Measurements from ENCODE around the gene LRP8. TPM values are rescaled to one million over a fixed set of nuclear protein-coding genes. Genes with fewer than 3 reads are reported as not detected.

The LRP8 gene
- total RNA-seq, 1 experiment from 2014 or later: 54.4 TPM

DNA sequence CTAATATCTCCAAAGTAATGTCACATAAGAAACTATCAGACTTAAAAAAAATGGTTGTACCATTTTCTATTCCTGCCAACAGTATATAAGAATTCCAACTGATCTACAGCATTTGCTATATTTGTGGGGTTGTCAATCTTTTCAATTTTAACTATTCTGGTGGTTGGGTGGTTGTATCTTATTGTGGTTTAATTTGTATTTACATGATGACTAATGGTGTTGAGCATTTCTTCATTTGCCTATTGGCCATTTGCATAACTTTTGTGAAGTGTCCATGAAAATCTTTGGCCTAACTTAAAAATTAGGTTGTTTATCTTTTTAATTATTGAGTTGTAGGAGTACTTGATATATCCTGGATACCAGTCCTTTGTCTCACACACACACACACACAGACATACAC is 26.2 kb upstream of the LRP8 start:
- H2AFZ ChIP-seq (ENCODE audit: low read length): no peak overlapping the region
- BruUV-seq (replicated peaks): no TSS peak
- no peaks in the 10 kb centered on the region for H4K20me1 ChIP-seq (ENCODE audit: low read length)
- intact Hi-C loops (cut with micrococcal nuclease): no loop called here
- H3K79me2 ChIP-seq (ENCODE audit: low read length): no peaks in the 10 kb centered on the region
- 0 out of 2 replicates have a peak, but pooled peaks cover 4% of the 10 kb centered on the region for H3K9me3 ChIP-seq (ENCODE audit: low read length)
- H3K4me2 ChIP-seq (ENCODE audit: low read length): no peak overlapping the region
- no peaks in the 10 kb centered on the region for H3K27me3 ChIP-seq (ENCODE audit: low read length)
- no peak for TF ChIP-seq EZH2phosphoT487 (IDR thresholded peaks at IDR 0.05; ENCODE audit: borderline replicate concordance, low read length)
- TF ChIP-seq, protein P1, sequence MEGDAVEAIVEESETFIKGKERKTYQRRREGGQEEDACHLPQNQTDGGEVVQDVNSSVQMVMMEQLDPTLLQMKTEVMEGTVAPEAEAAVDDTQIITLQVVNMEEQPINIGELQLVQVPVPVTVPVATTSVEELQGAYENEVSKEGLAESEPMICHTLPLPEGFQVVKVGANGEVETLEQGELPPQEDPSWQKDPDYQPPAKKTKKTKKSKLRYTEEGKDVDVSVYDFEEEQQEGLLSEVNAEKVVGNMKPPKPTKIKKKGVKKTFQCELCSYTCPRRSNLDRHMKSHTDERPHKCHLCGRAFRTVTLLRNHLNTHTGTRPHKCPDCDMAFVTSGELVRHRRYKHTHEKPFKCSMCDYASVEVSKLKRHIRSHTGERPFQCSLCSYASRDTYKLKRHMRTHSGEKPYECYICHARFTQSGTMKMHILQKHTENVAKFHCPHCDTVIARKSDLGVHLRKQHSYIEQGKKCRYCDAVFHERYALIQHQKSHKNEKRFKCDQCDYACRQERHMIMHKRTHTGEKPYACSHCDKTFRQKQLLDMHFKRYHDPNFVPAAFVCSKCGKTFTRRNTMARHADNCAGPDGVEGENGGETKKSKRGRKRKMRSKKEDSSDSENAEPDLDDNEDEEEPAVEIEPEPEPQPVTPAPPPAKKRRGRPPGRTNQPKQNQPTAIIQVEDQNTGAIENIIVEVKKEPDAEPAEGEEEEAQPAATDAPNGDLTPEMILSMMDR (conservative IDR thresholded peaks at IDR 0.05; ENCODE audit: low read depth, low read length): no peak
- DNase-seq (no peak), ATAC-seq (no peak)
- no peak overlapping the region for H3K4me3 ChIP-seq (ENCODE audit: low read length)
- H3K9me2 ChIP-seq (replicated peaks; ENCODE audit: low read length): no peaks in the 10 kb centered on the region
- ChIA-PET POLR2A (ENCODE audit: unreplicated experiment) (no interaction called here), CTCF (no interaction called here)
- no peaks in the 10 kb centered on the region for H3F3A ChIP-seq (ENCODE audit: low read length, unreplicated experiment)
- H3K27ac ChIP-seq (ENCODE audit: low read length): no peak overlapping the region
- H3K9ac ChIP-seq (ENCODE audit: low read length): no peak overlapping the region
- H3K4me1 ChIP-seq (ENCODE audit: insufficient read depth, low read length): no peaks in the 10 kb centered on the region
- no peaks in the 10 kb centered on the region for H3K36me3 ChIP-seq (ENCODE audit: low read depth, low read length)

DNA sequence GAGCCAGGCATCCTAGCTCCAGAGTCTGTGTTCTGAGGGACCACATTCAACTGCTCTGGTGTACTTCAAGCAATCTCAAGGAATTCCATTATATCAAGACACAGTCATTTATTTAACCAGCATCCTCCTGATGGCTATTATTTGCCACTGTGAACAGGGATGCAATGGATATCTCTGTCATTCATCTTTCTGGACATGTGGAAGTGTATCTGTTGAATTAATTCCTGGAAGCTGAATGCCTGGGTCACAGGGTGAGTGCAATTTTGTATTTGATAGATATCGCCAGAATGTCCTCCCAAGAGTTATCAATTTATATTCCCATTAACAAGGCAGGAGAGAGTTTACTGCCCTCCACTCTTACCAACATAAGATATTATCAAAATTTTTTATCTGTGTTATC is 24.7 kb upstream of the LRP8 start:
- intact Hi-C loops (cut with micrococcal nuclease): no loop called here
- Histone ChIP-seq H3K79me2 (ENCODE audit: low read length) (no peaks in the 10 kb centered on the region), H3K4me3 (ENCODE audit: low read length) (no peak overlapping the region), H3K9me3 (ENCODE audit: low read length) (no peaks in the 10 kb centered on the region), H4K20me1 (ENCODE audit: low read length) (no peaks in the 10 kb centered on the region), H3K27ac (ENCODE audit: low read length) (no peak overlapping the region), H3K36me3 (ENCODE audit: low read depth, low read length) (no peaks in the 10 kb centered on the region), H3K4me1 (ENCODE audit: insufficient read depth, low read length) (no peaks in the 10 kb centered on the region), H3K27me3 (ENCODE audit: low read length) (no peaks in the 10 kb centered on the region), H3K9me2 (replicated peaks; ENCODE audit: low read length) (no peaks in the 10 kb centered on the region), H3F3A (ENCODE audit: low read length, unreplicated experiment) (no peaks in the 10 kb centered on the region), H3K9ac (ENCODE audit: low read length) (no peak overlapping the region), H3K4me2 (ENCODE audit: low read length) (no peak overlapping the region), H2AFZ (ENCODE audit: low read length) (no peak overlapping the region)
- ChIA-PET CTCF (no interaction called here), POLR2A (ENCODE audit: unreplicated experiment) (no interaction called here)
- DNase-seq (no peak), ATAC-seq (no peak)
- TF ChIP-seq EZH2 (IDR thresholded peaks at IDR 0.05; ENCODE audit: low read length, unreplicated experiment) (no peak), EZH2phosphoT487 (IDR thresholded peaks at IDR 0.05; ENCODE audit: borderline replicate concordance, low read length) (no peak)
- TF ChIP-seq, protein P1 (conservative IDR thresholded peaks at IDR 0.05; ENCODE audit: low read depth, low read length): no peak
- BruUV-seq (replicated peaks): no TSS peak

DNA sequence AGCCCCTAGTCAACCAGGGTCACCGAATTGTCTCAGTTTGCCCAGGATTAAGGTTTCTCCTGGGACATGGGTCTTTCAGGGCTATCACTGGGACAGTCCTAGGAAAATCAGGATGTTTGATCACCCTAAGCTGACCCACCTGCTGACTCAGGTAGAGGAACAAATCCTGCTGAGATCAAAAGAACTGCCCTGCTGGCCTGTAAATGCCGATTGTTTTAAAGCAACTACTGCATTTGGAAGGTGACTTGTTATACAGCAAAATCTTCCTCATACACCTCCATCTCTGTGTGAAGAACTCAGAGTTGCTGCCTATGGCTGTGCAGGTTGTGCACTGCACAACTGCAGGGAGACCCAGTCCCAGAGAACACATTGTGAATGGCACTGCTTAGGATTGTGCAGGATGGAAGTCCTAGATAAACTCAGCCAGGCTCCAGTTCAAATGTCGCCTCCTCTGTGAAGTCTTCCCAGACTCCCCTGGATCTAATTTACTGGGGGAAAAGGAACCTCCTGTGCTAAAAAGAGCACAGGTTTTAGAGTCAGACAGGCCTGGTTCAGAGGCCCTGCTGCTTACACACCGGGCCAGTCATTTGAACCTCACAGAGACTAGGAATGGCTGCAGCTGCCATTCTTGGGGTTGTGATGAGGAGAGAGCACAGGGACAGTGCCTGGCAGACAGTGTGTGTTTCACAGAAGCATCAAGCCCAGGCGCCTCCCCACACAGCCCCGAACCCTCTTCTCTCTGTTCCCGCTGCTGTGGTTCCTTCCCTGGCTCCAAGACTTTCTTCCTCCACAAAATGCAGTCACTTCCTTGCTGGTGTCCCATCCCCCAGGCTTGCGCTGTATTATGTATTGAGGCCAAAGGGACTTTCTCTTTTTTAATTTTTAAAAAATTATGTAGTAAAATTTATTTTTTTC is 23.2 kb upstream of the LRP8 start:
- Histone ChIP-seq H3K79me2 (ENCODE audit: low read length) (no peaks in the 10 kb centered on the region), H3K4me2 (ENCODE audit: low read length) (no peak overlapping the region), H3K9ac (ENCODE audit: low read length) (no peak overlapping the region), H3K36me3 (ENCODE audit: low read depth, low read length) (no peaks in the 10 kb centered on the region), H2AFZ (ENCODE audit: low read length) (no peak overlapping the region), H3K9me3 (ENCODE audit: low read length) (no peaks in the 10 kb centered on the region), H3K27me3 (ENCODE audit: low read length) (no peaks in the 10 kb centered on the region), H3K4me1 (ENCODE audit: insufficient read depth, low read length) (no peaks in the 10 kb centered on the region), H4K20me1 (ENCODE audit: low read length) (no peaks in the 10 kb centered on the region), H3K9me2 (replicated peaks; ENCODE audit: low read length) (no peaks in the 10 kb centered on the region), H3K4me3 (ENCODE audit: low read length) (no peak overlapping the region), H3F3A (ENCODE audit: low read length, unreplicated experiment) (no peaks in the 10 kb centered on the region), H3K27ac (ENCODE audit: low read length) (no peak overlapping the region)
- intact Hi-C loops (cut with micrococcal nuclease): no loop called here
- ChIA-PET POLR2A (ENCODE audit: unreplicated experiment) (no interaction called here), CTCF (no interaction called here)
- no TSS peak for BruUV-seq (replicated peaks)
- DNase-seq (no peak), ATAC-seq (no peak)
- TF ChIP-seq EZH2phosphoT487 (IDR thresholded peaks at IDR 0.05; ENCODE audit: borderline replicate concordance, low read length) (no peak), EZH2 (IDR thresholded peaks at IDR 0.05; ENCODE audit: low read length, unreplicated experiment) (no peak)
- TF ChIP-seq, protein P1 (conservative IDR thresholded peaks at IDR 0.05; ENCODE audit: low read depth, low read length): no peak

All from PC-3 (cell line).